Adipose tissue (tissue), 3 donors: Measurements from ENCODE around the gene PPP1R3E. TPM values are rescaled to one million over a fixed set of nuclear protein-coding genes. Genes with fewer than 3 reads are reported as not detected.
"Not testable (repeated sequence)": the region's sequence is repeated elsewhere in the genome, so short reads cannot be mapped to it uniquely, and the experiment has no call there.

Experiments
- H3K27ac ChIP-seq: one replicate; pipeline ENCODE4 v1.5.1; 2013; ENCODE audit warnings: low read depth, low read length
- whole genome bisulfite sequencing, 3 donors: extraction: QIAGEN DNeasy Blood & Tissue Kit; methylation state at CpG; one replicate each; pipeline ENCODE4 v1.1.7; 2013; 5-methylcytosine and 5-hydroxymethylcytosine counted together
- polyA plus RNA-seq, 3 donors: library from polyadenylated mRNA; stranded (reverse); fragments of 200-250 nt; gene quantifications; one replicate each; pipeline ENCODE4 v1.2.3, GENCODE V29; 2013
- donor health status: healthy with polysubstance abuse.
- donor health status: Bipolar disorder and iron deficiency.
- donor health status: healthy.

The PPP1R3E gene
- polyA plus RNA-seq, 3 donors: 6.0 to 16.1 (median 6.2) TPM

DNA sequence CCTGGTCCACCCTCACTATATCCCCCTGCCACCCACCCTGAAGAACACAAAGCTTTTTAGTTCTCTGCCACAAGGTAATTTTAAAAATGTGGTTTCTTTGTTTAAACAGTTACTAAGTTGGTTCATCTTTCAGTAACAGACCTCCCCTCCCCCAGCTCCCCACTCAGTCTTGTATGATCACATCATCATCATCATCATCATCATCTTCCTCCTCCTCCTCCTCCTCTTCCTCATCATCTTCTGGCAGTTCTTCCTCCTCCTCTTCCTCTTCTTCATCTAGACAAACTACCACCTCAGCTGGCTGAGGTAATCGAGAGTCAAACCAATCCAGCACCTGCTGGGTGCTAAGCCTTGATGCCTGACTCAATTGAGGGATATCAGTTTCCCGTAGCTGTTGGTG, 27.2 kb downstream of the PPP1R3E start:
- H3K27ac ChIP-seq: no peak overlapping the region
- 91 to 96% (median 94%) methylated on average over 2 of the region's 2 CpGs for WGBS, 3 donors

- 85 to 93% (median 89%) methylated on average over 7 of the region's 7 CpGs for WGBS, 3 donors
These were observed 33.5 kb downstream of the PPP1R3E start for GRCh38 chr14:23269193-23269592.

DNA sequence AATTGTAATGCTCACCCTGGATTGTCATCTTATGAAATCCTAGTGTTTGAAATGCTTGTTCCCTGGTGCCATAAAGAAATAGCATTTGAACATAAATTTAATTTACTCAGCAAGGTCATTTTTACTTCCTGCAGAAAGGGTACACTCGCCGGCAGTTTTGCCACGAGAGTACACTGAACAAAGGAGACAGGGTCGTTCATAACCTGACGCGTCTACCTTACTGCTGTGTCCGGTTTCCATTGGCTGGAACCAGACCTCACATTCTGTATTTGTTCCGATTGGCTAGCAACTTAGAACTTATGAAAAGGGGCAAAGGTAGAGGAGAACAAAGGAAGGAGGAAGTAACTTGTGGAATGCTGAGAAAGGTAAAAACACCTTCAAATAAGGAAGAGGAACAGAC, 41.8 kb downstream of the PPP1R3E start:
- 74 to 79% (median 77%) methylated on average over 8 of the region's 8 CpGs for WGBS, 3 donors
- H3K27ac ChIP-seq: not testable (repeated sequence)

More at GRCh38 chr14:23269193-23269592, 33.5 kb downstream of the PPP1R3E start:
- no peak overlapping the region for H3K27ac ChIP-seq

- H3K27ac ChIP-seq: no peak overlapping the region
These were observed 43.2 kb downstream of the PPP1R3E start for GRCh38 chr14:23259426-23259825.

GRCh38 chr14:23258256-23258655, 44.4 kb downstream of the PPP1R3E start:
- H3K27ac ChIP-seq: no peak overlapping the region
- WGBS, 3 donors: 90 to 97% (median 93%) methylated on average over 5 of the region's 5 CpGs

DNA sequence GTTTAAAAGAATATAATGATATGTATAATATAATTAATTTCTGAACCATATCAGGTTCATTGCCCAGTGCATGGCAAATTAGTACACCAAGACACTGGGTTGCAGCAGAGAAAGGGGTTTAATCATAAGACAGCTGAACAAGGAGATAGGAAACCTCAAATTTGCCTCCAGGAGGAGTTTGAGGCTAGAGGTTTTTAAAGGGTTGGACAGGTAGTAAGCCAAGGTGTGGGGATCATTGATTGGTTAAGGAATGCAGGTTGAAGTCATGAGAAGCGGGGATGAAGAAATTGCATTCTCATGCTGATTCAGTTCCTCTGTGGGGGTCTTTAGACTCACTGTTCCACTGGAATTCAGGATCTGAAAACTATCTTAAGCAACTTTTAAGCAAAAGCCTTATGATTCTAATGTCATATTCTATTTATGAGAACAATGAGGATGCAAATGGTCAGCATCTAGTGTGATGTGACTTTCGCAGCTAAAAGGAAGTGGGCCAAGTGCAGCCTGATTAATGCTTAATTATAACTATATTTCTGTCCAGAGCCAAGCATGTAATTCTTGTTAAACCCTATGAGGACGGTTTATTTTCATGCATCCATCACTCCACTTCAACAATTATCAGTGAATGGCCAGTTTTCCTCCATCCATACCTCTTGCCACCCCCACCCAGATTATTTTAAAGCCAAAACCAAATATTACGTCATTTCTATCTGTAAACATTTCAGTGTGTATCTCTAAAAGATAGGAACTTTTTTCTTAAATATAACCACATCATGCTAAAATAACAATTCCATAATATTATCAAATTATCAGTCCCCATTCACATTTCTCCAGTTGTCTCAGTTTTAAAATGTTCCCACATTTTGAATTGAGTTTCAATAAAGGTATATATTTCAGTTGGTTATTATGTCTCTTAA, 50.0 kb downstream of the PPP1R3E start:
- 51 to 64% (median 51%) methylated on average over 4 of the region's 4 CpGs for WGBS, 3 donors
- H3K27ac ChIP-seq: no peak overlapping the region

DNA sequence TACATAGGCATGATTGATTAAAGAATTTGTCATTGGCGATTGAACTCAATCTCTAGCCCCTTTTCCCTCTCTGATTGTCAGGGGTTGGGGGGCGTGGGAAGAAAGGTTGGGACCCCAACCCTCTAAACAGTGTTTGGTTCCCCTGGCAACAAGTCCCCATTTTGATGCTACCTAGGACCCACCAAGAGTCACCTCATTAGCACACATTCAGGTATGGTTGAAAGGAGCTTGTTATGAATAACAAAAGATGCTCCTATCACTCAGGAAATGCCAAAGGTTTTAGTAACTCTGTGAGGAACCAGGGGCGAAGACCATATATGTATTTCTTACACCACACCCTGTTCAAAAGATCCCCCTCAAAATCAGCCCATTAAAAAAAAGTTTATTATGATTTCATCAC, 50.7 kb downstream of the PPP1R3E start:
- WGBS, 3 donors: 51 to 70% (median 69%) methylated on average over 3 of the region's 3 CpGs
- no peak overlapping the region for H3K27ac ChIP-seq

GRCh38 chr14:23249824-23250223, 52.8 kb downstream of the PPP1R3E start:
- no peak overlapping the region for H3K27ac ChIP-seq
- 62 to 82% (median 77%) methylated on average over 6 of the region's 6 CpGs for WGBS, 3 donors

- 88 to 93% (median 91%) methylated on average over 7 of the region's 7 CpGs for WGBS, 3 donors
- H3K27ac ChIP-seq: no peak overlapping the region
These were observed 54.1 kb downstream of the PPP1R3E start for GRCh38 chr14:23248601-23249000.

Other genes with a start within 250 kb of the PPP1R3E start
- 1 to 10 TPM; 1.9 to 7.0 (median 4.4) TPM for gene CDH24, start 245.3 kb downstream of the PPP1R3E start, polyA plus RNA-seq
- gene ACIN1, start 207.7 kb downstream of the PPP1R3E start, polyA plus RNA-seq: 10 to 100 TPM; 43.6 to 81.4 (median 79.3) TPM
- 10 to 100 TPM; 16.3 to 54.9 (median 45.0) TPM for gene C14orf119, start 207.4 kb downstream of the PPP1R3E start, polyA plus RNA-seq
- gene CIROP, start 197.9 kb downstream of the PPP1R3E start, polyA plus RNA-seq: under 1 TPM in 2 of 3 donors, not detected in 1; 0.03 to 0.56 TPM
- gene CEBPE, start 183.6 kb downstream of the PPP1R3E start, polyA plus RNA-seq: 1 to 10 TPM in 1 of 3 donors, under 1 TPM in 1, not detected in 1; 0.15 to 2.8 TPM
- gene SLC7A8, start 119.2 kb downstream of the PPP1R3E start, polyA plus RNA-seq: 10 to 100 TPM; 16.8 to 41.5 (median 25.9) TPM
- gene RNF212B, start 64.9 kb downstream of the PPP1R3E start, polyA plus RNA-seq: under 1 TPM in 2 of 3 donors, not detected in 1; 0.06 to 0.14 TPM
- 1 to 10 TPM; 3.5 to 6.4 (median 3.8) TPM for gene HOMEZ, start 16.7 kb downstream of the PPP1R3E start, polyA plus RNA-seq
- gene BCL2L2, start 4.0 kb upstream of the PPP1R3E start, polyA plus RNA-seq: 100 to 1,000 TPM in 1 of 3 donors, 10 to 100 TPM in 2; 37.9 to 122 (median 58.9) TPM
- 100 to 1,000 TPM in 2 of 3 donors, 10 to 100 TPM in 1; 50.4 to 124 (median 110) TPM for gene PABPN1, start 18.6 kb upstream of the PPP1R3E start, polyA plus RNA-seq
- gene SLC22A17, start 50.0 kb upstream of the PPP1R3E start, polyA plus RNA-seq: 1 to 10 TPM; 8.4 to 9.9 (median 9.5) TPM
- gene EFS, start 62.3 kb upstream of the PPP1R3E start, polyA plus RNA-seq: 10 to 100 TPM in 2 of 3 donors, 1 to 10 TPM in 1; 2.3 to 17.5 (median 11.1) TPM
- gene IL25, start 70.0 kb upstream of the PPP1R3E start, polyA plus RNA-seq: under 1 TPM in 1 of 3 donors, not detected in 2; 0.06 TPM
- under 1 TPM in 2 of 3 donors, not detected in 1; 0.26 to 0.43 TPM for gene CMTM5, start 74.2 kb upstream of the PPP1R3E start, polyA plus RNA-seq
- 10 to 100 TPM in 1 of 3 donors, under 1 TPM in 2; 0.18 to 10.8 (median 0.56) TPM for gene MYH6, start 105.4 kb upstream of the PPP1R3E start, polyA plus RNA-seq
- gene MYH7, start 132.8 kb upstream of the PPP1R3E start, polyA plus RNA-seq: 1 to 10 TPM in 2 of 3 donors, under 1 TPM in 1; 0.07 to 6.5 (median 2.8) TPM
- gene NGDN, start 166.8 kb upstream of the PPP1R3E start, polyA plus RNA-seq: 10 to 100 TPM; 22.2 to 50.3 (median 28.0) TPM
- under 1 TPM; 0.35 to 0.79 (median 0.74) TPM for gene ZFHX2, start 248.9 kb upstream of the PPP1R3E start, polyA plus RNA-seq